Ishikawa (cell line): ENCODE results near the gene COL4A5.

Experiments used
- CEBPB ChIP-seq: IDR thresholded peaks from 2 replicates; pipeline ENCODE4 v1.6.1; 2012
- CREB1 ChIP-seq: IDR thresholded peaks from 2 replicates; pipeline ENCODE4 v1.6.1; 2012; ENCODE audit warnings: low read depth
- EGR1 ChIP-seq: IDR thresholded peaks from 2 replicates; pipeline ENCODE4 v1.6.1; 2012
- EP300 ChIP-seq: IDR thresholded peaks from 2 replicates; pipeline ENCODE4 v1.6.1; 2012; ENCODE audit warnings: borderline replicate concordance
- FOXM1 ChIP-seq: IDR thresholded peaks from 2 replicates; pipeline ENCODE4 v1.6.1; 2012; ENCODE audit warnings: low read depth, borderline replicate concordance
- MAX ChIP-seq: IDR thresholded peaks from 2 replicates; pipeline ENCODE4 v1.6.1; 2012
- NFIC ChIP-seq: IDR thresholded peaks from 2 replicates; pipeline ENCODE4 v1.6.1; 2012
- RAD21 ChIP-seq: IDR thresholded peaks from 2 replicates; pipeline ENCODE4 v1.6.1; 2012; ENCODE audit warnings: low read depth
- TAF1 ChIP-seq: IDR thresholded peaks from 2 replicates; pipeline ENCODE4 v1.6.1; 2012; ENCODE audit warnings: low read depth, mild to moderate bottlenecking
- TCF12 ChIP-seq: IDR thresholded peaks from 2 replicates; pipeline ENCODE4 v1.6.1; 2012; ENCODE audit warnings: low read depth
- TEAD4 ChIP-seq: IDR thresholded peaks from 2 replicates; pipeline ENCODE4 v1.6.1; 2012
- USF1 ChIP-seq: IDR thresholded peaks from 2 replicates; pipeline ENCODE4 v1.6.1; 2012
- YY1 ChIP-seq: IDR thresholded peaks from 2 replicates; pipeline ENCODE4 v1.6.1; 2012; ENCODE audit warnings: low read depth
- ZBTB7A ChIP-seq: IDR thresholded peaks from 2 replicates; pipeline ENCODE4 v1.6.1; 2012; ENCODE audit warnings: low read depth
- TF ChIP-seq, protein P1 (sequence below): IDR thresholded peaks from 2 replicates; pipeline ENCODE4 v1.6.1; 2012; ENCODE audit warnings: low read depth, mild to moderate bottlenecking

COL4A5 gene

GRCh38 chrX:108438110-108438623 lies 1.5 kb upstream of the COL4A5 start, which contains the start of gene COL4A6:
Gene COL4A6, minus strand, starts transcription at chrX:108438422. Its CDS starts 226 bp downstream, at chrX:108438196.
- TF ChIP-seq TAF1 (no peak), FOXM1 (no peak), ZBTB7A (no peak), CREB1 (no peak), NFIC (no peak), MAX (no peak)
- TF ChIP-seq, protein P1, sequence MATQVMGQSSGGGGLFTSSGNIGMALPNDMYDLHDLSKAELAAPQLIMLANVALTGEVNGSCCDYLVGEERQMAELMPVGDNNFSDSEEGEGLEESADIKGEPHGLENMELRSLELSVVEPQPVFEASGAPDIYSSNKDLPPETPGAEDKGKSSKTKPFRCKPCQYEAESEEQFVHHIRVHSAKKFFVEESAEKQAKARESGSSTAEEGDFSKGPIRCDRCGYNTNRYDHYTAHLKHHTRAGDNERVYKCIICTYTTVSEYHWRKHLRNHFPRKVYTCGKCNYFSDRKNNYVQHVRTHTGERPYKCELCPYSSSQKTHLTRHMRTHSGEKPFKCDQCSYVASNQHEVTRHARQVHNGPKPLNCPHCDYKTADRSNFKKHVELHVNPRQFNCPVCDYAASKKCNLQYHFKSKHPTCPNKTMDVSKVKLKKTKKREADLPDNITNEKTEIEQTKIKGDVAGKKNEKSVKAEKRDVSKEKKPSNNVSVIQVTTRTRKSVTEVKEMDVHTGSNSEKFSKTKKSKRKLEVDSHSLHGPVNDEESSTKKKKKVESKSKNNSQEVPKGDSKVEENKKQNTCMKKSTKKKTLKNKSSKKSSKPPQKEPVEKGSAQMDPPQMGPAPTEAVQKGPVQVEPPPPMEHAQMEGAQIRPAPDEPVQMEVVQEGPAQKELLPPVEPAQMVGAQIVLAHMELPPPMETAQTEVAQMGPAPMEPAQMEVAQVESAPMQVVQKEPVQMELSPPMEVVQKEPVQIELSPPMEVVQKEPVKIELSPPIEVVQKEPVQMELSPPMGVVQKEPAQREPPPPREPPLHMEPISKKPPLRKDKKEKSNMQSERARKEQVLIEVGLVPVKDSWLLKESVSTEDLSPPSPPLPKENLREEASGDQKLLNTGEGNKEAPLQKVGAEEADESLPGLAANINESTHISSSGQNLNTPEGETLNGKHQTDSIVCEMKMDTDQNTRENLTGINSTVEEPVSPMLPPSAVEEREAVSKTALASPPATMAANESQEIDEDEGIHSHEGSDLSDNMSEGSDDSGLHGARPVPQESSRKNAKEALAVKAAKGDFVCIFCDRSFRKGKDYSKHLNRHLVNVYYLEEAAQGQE: no peak

DNA sequence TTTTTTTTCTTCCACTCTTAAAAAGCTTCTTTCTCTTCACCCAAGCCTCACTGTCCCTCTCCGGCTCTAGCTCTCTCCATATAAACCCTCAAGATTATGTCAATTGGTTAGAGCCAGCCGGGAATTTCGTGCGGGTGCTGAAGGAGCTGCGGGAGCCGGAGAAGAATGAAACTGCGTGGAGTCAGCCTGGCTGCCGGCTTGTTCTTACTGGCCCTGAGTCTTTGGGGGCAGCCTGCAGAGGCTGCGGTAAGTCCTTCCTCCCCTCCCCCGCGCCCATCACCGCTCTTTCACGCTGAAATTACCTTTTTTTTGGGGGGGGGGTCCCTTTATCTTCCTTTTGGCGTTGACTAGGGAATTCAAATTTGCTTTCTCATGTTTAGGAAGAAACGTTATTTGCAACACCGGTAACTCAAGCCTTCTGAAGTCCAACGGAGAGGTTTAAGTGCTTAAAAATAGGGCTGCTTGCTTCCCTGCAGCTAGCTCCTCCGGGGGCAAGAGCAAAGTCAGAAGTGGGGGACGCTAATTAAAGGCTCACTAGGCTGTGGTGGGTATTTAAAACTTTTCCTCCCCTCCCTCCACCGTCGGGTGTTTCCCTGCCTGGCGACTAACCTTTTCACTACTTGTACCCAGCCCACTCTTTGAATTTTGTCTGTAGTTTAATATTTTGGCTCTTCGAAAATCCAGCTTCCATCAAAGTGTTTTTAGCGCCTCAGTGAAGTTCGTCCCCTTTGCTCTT lies 491 bp downstream of the COL4A5 start:
- TF ChIP-seq USF1: no peak
- TF ChIP-seq, protein P1: no peak
- TF ChIP-seq NFIC: no peak
- TF ChIP-seq ZBTB7A: no peak
- no peak for TF ChIP-seq EGR1
- no peak for TF ChIP-seq TEAD4
- no peak for TF ChIP-seq RAD21
- TF ChIP-seq FOXM1: no peak

GRCh38 chrX:108442901-108443464 lies 3.3 kb downstream of the COL4A5 start:
- no peak for TF ChIP-seq USF1
- TF ChIP-seq CEBPB: no peak
- TF ChIP-seq FOXM1: no peak
- no peak for TF ChIP-seq EP300
- TF ChIP-seq YY1: no peak
- no peak for TF ChIP-seq EGR1
- TF ChIP-seq TAF1: no peak
- TF ChIP-seq TCF12: no peak
- TF ChIP-seq NFIC: no peak
- TF ChIP-seq CREB1: no peak
- no peak for TF ChIP-seq RAD21

- TF ChIP-seq CEBPB (peak; percentile 79), CREB1 (no peak)
Observed at GRCh38 chrX:108447303-108447702, 7.7 kb downstream of the COL4A5 start.

- no peak for TF ChIP-seq USF1
- no peak for TF ChIP-seq RAD21
- TF ChIP-seq EGR1: no peak
- TF ChIP-seq EP300: no peak
- TF ChIP-seq TEAD4: no peak
- no peak for TF ChIP-seq CEBPB
- TF ChIP-seq MAX: no peak
- no peak for TF ChIP-seq FOXM1
- no peak for TF ChIP-seq TCF12
- TF ChIP-seq YY1: no peak
- no peak for TF ChIP-seq ZBTB7A
- no peak for TF ChIP-seq NFIC
- TF ChIP-seq, protein P1: no peak
Observed at GRCh38 chrX:108453841-108454240, 14.2 kb downstream of the COL4A5 start.
